KBM-7 (cell line): Measurements from ENCODE around the gene MGLL.
"Not testable (repeated sequence)": the region's sequence is repeated elsewhere in the genome, so short reads cannot be mapped to it uniquely, and the experiment has no call there.

Experiments
- DNase-seq: peaks from one replicate; pipeline ENCODE4 v3.0.0-alpha.2; 2015
- in situ Hi-C: fragments of 300-500 bp; cut with MboI; formaldehyde crosslinking; loops from 2 replicates; pipeline ENCODE4 v1.14.3; 2020; ENCODE audit warnings: low sequenced_read_pairs, low pct_unique_long_range_greater_than_20kb, mixed read lengths

The MGLL gene

GRCh38 chr3:127706312-127706711, 116.0 kb downstream of the MGLL start:
- no peak for DNase-seq
- in situ Hi-C loops = no loop called here

- DNase-seq, in situ Hi-C loops: not testable (repeated sequence)
These were observed 117.5 kb downstream of the MGLL start for GRCh38 chr3:127704840-127705239.

GRCh38 chr3:127702151-127702578, 120.2 kb downstream of the MGLL start:
- DNase-seq = no peak
- in situ Hi-C loops = no loop called here

- no peak for DNase-seq
- in situ Hi-C loops = no loop called here
These were observed 120.9 kb downstream of the MGLL start for GRCh38 chr3:127701280-127701911.

- DNase-seq = no peak
- in situ Hi-C loops = no loop called here
These were observed 121.9 kb downstream of the MGLL start for GRCh38 chr3:127700406-127700805.

- no peak for DNase-seq
- in situ Hi-C loops = no loop called here
These were observed 122.7 kb downstream of the MGLL start for GRCh38 chr3:127699416-127700300.

- in situ Hi-C loops = no loop called here
- no peak for DNase-seq
These were observed 123.5 kb downstream of the MGLL start for GRCh38 chr3:127698691-127699415.

- in situ Hi-C loops = no loop called here
These were observed 124.0 kb downstream of the MGLL start for GRCh38 chr3:127698286-127698685.

GRCh38 chr3:127697551-127698240, 124.6 kb downstream of the MGLL start:
- peak; percentile 44 for DNase-seq
- in situ Hi-C loops = no loop called here

More at GRCh38 chr3:127698286-127698685, 124.0 kb downstream of the MGLL start:
- DNase-seq = no peak

GRCh38 chr3:127694467-127695215, 127.7 kb downstream of the MGLL start:
- DNase-seq = peak; percentile 43
- in situ Hi-C loops = no loop called here

GRCh38 chr3:127693336-127693843, 128.9 kb downstream of the MGLL start:
- in situ Hi-C loops = no loop called here
- DNase-seq = no peak

- no peak for DNase-seq
- in situ Hi-C loops = no loop called here
These were observed 129.6 kb downstream of the MGLL start for GRCh38 chr3:127692501-127693335.

GRCh38 chr3:127691974-127692373, 130.3 kb downstream of the MGLL start:
- in situ Hi-C loops = no loop called here

GRCh38 chr3:127691489-127691888, 130.8 kb downstream of the MGLL start:
- peak; percentile 32 for DNase-seq
- in situ Hi-C loops = no loop called here

More at GRCh38 chr3:127691974-127692373, 130.3 kb downstream of the MGLL start:
- DNase-seq = no peak

- in situ Hi-C loops = no loop called here
- peak; percentile 30 for DNase-seq
These were observed 131.4 kb downstream of the MGLL start for GRCh38 chr3:127690823-127691452.

- in situ Hi-C loops = no loop called here
- DNase-seq = no peak
These were observed 132.2 kb downstream of the MGLL start for GRCh38 chr3:127690106-127690505.

- in situ Hi-C loops = no loop called here
- no peak for DNase-seq
These were observed 133.0 kb downstream of the MGLL start for GRCh38 chr3:127689266-127689860.
